Kidney (tissue), 14 donors: ENCODE results near the gene NEMP1. TPM values are rescaled to one million over a fixed set of nuclear protein-coding genes. Genes with fewer than 3 reads are reported as not detected.

Experiments
- DNase-seq, 5 donors: peaks; one replicate each; pipeline ENCODE4 v3.0.0-alpha.2; 2013 to 2020
- FAIRE-seq: peaks from 2 replicates; lab custom pipeline; 2012; peaks lifted over from hg19 to GRCh38; lab: Jason Lieb, UNC
- H3K27ac ChIP-seq, 2 donors: one replicate each; pipeline ENCODE4 v1.7.0; 2013; ENCODE audit warnings: low read depth in 2 of 2, low read length in 2 of 2, inconsistent platforms in 1 of 2
- H3K27me3 ChIP-seq: one replicate; pipeline ENCODE4 v1.7.1; 2013; ENCODE audit warnings: low read length, inconsistent platforms; ENCODE audit not compliant: control insufficient read depth, insufficient read depth
- H3K36me3 ChIP-seq, 3 donors: one replicate each; pipeline versions ENCODE4 v1.7.0 to v1.7.1; 2013; ENCODE audit warnings: low read length in 3 of 3, control low read depth in 1 of 3, inconsistent platforms in 1 of 3; ENCODE audit not compliant: insufficient read depth in 3 of 3, control insufficient read depth in 2 of 3
- H3K4me1 ChIP-seq, 3 donors: one replicate each; pipeline versions ENCODE4 v1.7.0 to v1.7.1; 2013; ENCODE audit warnings: low read length in 3 of 3, inconsistent platforms in 1 of 3, low read depth in 1 of 3; ENCODE audit not compliant: control insufficient read depth in 2 of 3, insufficient read depth in 2 of 3
- H3K4me3 ChIP-seq, 3 donors: one replicate each; pipeline versions ENCODE4 v1.7.0 to v1.8.1; 2013; ENCODE audit warnings: low read length in 3 of 3, control low read depth in 1 of 3, inconsistent platforms in 1 of 3
- H3K9ac ChIP-seq, 3 donors: one replicate each; pipeline versions ENCODE4 v1.7.0 to v1.7.1; 2013; ENCODE audit warnings: low read length in 3 of 3, control low read depth in 1 of 3, inconsistent platforms in 1 of 3
- H3K9me3 ChIP-seq, 3 donors: one replicate each; pipeline versions ENCODE4 v1.7.0 to v1.7.1; 2013; ENCODE audit warnings: low read length in 3 of 3, control low read depth in 1 of 3, inconsistent platforms in 1 of 3; ENCODE audit not compliant: control insufficient read depth in 2 of 3, insufficient read depth in 1 of 3
- intact Hi-C: fragments of 100-400 bp; cut with DNase I; formaldehyde crosslinking; loops from one replicate; pipeline ENCODE4 v1.11.1; 2022
- polyA plus RNA-seq: library from polyadenylated mRNA; stranded (reverse); fragments of 350-450 nt; fragmentation: Illumina TruSeq; extraction: RNeasy Lipid Tissue Mini Kit (QIAGEN cat#74804); gene quantifications from one replicate; pipeline ENCODE4 v1.2.3, GENCODE V29; 2014; ENCODE audit warnings: low read depth, low replicate concordance; ENCODE audit not compliant: insufficient read depth
- total RNA-seq: library from RNA; stranded (reverse); fragmentation: NEBNext Ultra II Directional; extraction: Animal tissue kit (Norgen Biotek cat#: 25700); gene quantifications from one replicate; pipeline ENCODE4 v1.2.1, GENCODE V29; 2021
- TF ChIP-seq, protein P1 (sequence below): IDR thresholded peaks from 3 replicates; pipeline ENCODE4 v1.5.1; 2012; ENCODE audit warnings: mild to moderate bottlenecking, moderate library complexity, borderline replicate concordance; ENCODE audit not compliant: insufficient read depth; ENCODE audit errors: extremely low read depth
- donor health status: control.
- donor health status: control.
- donor health status: control.
- donor health status: control.
- donor health status: control.
- donor health status: DM: yes; HTN: yes; CAD: no.
- donor health status: Normal renal cell carcinoma (clear cell type).

The NEMP1 gene
- total and polyA plus RNA-seq, 2 donors from 2014 or later: 2.1 to 10.3 TPM

DNA sequence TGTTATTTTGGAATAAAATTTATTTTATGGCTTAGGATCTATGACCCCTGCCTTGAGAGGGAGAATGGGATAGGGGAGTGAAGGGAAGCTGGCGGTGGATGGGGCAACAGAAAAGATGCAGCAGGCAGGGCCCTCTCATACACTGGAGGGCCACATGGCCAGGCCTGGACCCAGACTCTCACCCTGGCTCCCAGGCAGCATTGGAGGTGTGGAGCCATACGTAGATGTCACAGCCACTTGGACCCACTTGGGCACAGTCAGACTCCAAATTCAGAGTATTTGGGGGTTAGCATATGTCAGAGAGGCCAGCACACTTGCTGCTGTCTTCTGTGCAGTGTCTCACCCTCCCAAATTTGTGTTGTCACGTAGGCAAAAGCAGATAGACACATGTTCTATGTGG is 16.8 kb upstream of the NEMP1 start:
- intact Hi-C loops: no loop called here
- Histone ChIP-seq H3K4me1 (peaks cover 0 to 21% (median 0%) of the 10 kb centered on the region in 3 donors), H3K9ac (no peak overlapping the region), H3K4me3 (no peak overlapping the region), H3K27me3 (no peaks in the 10 kb centered on the region), H3K36me3 (peaks cover 7 to 64% (median 16%) of the 10 kb centered on the region in 3 donors), H3K27ac (no peak overlapping the region), H3K9me3 (no peaks in the 10 kb centered on the region)
- no peak for FAIRE-seq
- TF ChIP-seq, protein P1, sequence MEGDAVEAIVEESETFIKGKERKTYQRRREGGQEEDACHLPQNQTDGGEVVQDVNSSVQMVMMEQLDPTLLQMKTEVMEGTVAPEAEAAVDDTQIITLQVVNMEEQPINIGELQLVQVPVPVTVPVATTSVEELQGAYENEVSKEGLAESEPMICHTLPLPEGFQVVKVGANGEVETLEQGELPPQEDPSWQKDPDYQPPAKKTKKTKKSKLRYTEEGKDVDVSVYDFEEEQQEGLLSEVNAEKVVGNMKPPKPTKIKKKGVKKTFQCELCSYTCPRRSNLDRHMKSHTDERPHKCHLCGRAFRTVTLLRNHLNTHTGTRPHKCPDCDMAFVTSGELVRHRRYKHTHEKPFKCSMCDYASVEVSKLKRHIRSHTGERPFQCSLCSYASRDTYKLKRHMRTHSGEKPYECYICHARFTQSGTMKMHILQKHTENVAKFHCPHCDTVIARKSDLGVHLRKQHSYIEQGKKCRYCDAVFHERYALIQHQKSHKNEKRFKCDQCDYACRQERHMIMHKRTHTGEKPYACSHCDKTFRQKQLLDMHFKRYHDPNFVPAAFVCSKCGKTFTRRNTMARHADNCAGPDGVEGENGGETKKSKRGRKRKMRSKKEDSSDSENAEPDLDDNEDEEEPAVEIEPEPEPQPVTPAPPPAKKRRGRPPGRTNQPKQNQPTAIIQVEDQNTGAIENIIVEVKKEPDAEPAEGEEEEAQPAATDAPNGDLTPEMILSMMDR: no peak
- DNase-seq: peak in 1 of 5 donors; percentile 50

DNA sequence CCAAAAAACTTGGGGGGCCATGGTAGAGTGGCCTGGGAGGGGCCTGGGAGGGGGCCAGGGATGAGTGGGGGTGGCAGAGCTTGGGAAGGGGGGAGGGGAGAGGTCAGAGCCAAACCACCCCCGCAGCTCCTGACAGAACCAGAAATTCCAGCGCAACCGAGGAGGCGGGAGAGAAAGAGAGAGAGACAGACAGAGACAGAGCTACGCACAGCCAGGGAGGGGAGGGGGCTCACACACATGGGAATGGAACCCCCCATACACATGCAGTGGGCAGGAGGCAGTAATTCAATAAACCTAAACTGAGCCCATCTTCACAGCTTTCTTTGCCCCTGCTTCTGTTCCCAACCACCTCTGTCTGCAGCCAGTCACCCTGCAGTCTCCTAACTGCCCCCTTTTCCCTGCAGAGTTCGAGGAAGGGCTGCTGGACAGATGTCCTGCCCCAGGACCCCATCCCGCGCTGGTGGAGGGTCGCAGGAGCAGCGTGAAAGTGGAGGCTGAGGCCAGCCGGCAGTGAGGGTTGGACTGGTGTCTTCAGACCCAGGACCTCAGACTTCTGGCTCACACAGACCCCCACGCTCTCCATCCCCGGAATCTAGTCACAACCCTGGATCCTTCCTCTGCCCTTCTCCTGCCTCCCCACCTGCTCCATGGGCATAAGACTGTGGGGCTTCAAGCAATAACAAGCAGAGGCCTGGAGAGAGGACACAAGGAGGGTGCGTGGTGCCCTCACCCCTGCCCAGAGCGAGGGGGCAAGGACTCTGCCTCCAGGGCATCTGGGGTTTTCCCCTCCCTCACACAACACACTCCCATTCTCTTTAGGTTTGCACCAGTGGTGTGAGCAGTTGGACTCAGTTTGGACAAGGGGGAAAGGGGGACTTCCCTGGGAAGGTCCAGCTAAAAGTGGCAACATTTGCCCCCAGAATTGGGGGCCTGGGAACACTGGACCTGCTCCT is 15.9 kb upstream of the NEMP1 start:
- DNase-seq (peak in 2 of 5 donors; percentile 24 to 50), FAIRE-seq (no peak)
- Histone ChIP-seq H3K4me1 (peaks cover 0 to 21% (median 0%) of the 10 kb centered on the region in 3 donors), H3K4me3 (no peak overlapping the region), H3K27me3 (no peaks in the 10 kb centered on the region), H3K27ac (peak overlapping the region; percentile 63 to 82), H3K9ac (no peak overlapping the region), H3K9me3 (no peaks in the 10 kb centered on the region), H3K36me3 (peaks cover 5 to 56% (median 16%) of the 10 kb centered on the region in 3 donors)
- TF ChIP-seq, protein P1: no peak
- intact Hi-C loops: no loop called here

DNA sequence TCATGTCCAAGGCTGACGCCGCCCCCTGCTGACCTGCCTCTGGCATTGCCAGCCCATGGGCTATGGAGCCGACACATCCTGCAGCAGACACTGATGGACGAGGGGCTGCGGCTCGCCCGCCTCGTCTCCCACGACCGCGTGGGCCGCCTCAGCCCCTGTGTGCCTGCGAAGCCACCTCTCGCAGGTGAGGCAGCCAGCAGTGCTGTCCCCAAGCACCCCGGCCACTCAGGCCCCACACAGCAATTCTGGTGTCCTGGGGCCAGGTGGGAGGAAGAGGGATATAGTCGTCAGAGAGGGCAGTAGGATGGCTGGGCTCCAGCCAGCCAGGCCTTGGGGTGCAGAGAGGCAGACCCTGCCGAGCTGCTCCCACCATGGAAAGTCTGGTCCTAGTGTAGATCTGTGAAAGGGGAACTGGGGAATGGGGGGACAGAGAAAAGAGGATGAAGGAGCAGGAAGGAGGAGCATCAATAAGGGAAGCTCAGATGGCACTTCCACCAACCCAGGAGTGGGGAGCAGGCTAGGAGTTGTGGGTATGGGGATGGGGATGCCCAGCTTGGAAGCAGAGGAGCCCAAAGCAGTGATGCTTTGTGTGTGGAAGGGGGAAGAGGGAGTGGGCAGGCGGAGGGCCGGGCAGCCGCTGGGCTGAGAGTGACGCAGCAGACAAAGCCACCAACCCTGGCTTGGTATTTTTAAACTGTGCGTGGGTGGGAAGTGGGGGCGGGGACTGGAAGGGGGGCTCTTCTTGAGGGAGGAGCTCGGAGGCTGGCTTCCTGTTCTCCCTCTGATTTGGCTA is 15.0 kb upstream of the NEMP1 start:
- Histone ChIP-seq H3K9me3 (no peaks in the 10 kb centered on the region), H3K4me1 (peaks cover 0 to 21% (median 0%) of the 10 kb centered on the region in 3 donors), H3K27ac (peak overlapping the region; percentile 63 to 82), H3K27me3 (no peaks in the 10 kb centered on the region), H3K36me3 (peaks cover 5 to 48% (median 14%) of the 10 kb centered on the region in 3 donors), H3K9ac (no peak overlapping the region), H3K4me3 (no peak overlapping the region)
- DNase-seq (peak; percentile 79 to 95 (median 85)), FAIRE-seq (no peak)
- TF ChIP-seq, protein P1: peak; percentile 35
- intact Hi-C loops: no loop called here
